ENCODE data around the gene PDE9A. TPM values are rescaled to one million over a fixed set of nuclear protein-coding genes. Genes with fewer than 3 reads are reported as not detected.

Gene PDE9A
- polyA plus RNA-seq, 1 experiment: 0.14 TPM

- no peak for DNase-seq (ENCODE audit: low read depth, low spot score)
- H3K27me3 ChIP-seq (ENCODE audit: control insufficient read depth, insufficient read depth, low read length): peaks cover 10% of the 10 kb centered on the region
- peaks cover 1% of the 10 kb centered on the region; the same call in 1 of the 2 replicates for H3K9me3 ChIP-seq (ENCODE audit: control insufficient read depth, insufficient read depth, low read length)
- TF ChIP-seq CTCF (IDR thresholded peaks at IDR 0.05; ENCODE audit: low read depth, low read length): no peak
- ChIA-PET CTCF (no interaction called here), POLR2A (no interaction called here)
- H3K27ac ChIP-seq (ENCODE audit: low read depth, low read length): no peak overlapping the region
- no peak overlapping the region for H3K4me3 ChIP-seq (ENCODE audit: low read depth, low read length)
Observed at GRCh38 chr21:42679319-42680057, 26.1 kb downstream of the PDE9A start.

- Histone ChIP-seq H3K27me3 (ENCODE audit: control insufficient read depth, insufficient read depth, low read length) (peaks cover 8% of the 10 kb centered on the region), H3K4me3 (ENCODE audit: low read depth, low read length) (no peak overlapping the region), H3K9me3 (ENCODE audit: control insufficient read depth, insufficient read depth, low read length) (peaks cover 4% of the 10 kb centered on the region; the same call in 1 of the 2 replicates), H3K27ac (ENCODE audit: low read depth, low read length) (no peak overlapping the region)
- POLR2A ChIA-PET: no interaction called here
- DNase-seq (ENCODE audit: low read depth, low spot score): no peak
- CTCF ChIA-PET: no interaction called here
- TF ChIP-seq CTCF (IDR thresholded peaks at IDR 0.05; ENCODE audit: low read depth, low read length): no peak
Observed at GRCh38 chr21:42680058-42680330, 26.6 kb downstream of the PDE9A start.

GRCh38 chr21:42680429-42680828, 27.0 kb downstream of the PDE9A start:
- ChIA-PET POLR2A (no interaction called here), CTCF (no interaction called here)
- no peak for DNase-seq (ENCODE audit: low read depth, low spot score)
- H3K9me3 ChIP-seq (ENCODE audit: control insufficient read depth, insufficient read depth, low read length): peaks cover 7% of the 10 kb centered on the region; the same call in 1 of the 2 replicates
- H3K4me3 ChIP-seq (ENCODE audit: low read depth, low read length): no peak overlapping the region
- TF ChIP-seq CTCF (IDR thresholded peaks at IDR 0.05; ENCODE audit: low read depth, low read length): no peak
- H3K27me3 ChIP-seq (ENCODE audit: control insufficient read depth, insufficient read depth, low read length): peaks cover 4% of the 10 kb centered on the region
- H3K27ac ChIP-seq (ENCODE audit: low read depth, low read length): no peak overlapping the region

GRCh38 chr21:42681296-42682206, 28.1 kb downstream of the PDE9A start:
- Histone ChIP-seq H3K27me3 (ENCODE audit: control insufficient read depth, insufficient read depth, low read length) (peaks cover 4% of the 10 kb centered on the region), H3K9me3 (ENCODE audit: control insufficient read depth, insufficient read depth, low read length) (peaks cover 15% of the 10 kb centered on the region), H3K27ac (ENCODE audit: low read depth, low read length) (no peak overlapping the region), H3K4me3 (ENCODE audit: low read depth, low read length) (no peak overlapping the region)
- ChIA-PET CTCF (no interaction called here), POLR2A (no interaction called here)
- TF ChIP-seq CTCF (IDR thresholded peaks at IDR 0.05; ENCODE audit: low read depth, low read length): no peak
- DNase-seq (ENCODE audit: low read depth, low spot score): no peak

GRCh38 chr21:42682661-42683210, 29.3 kb downstream of the PDE9A start:
- TF ChIP-seq CTCF (IDR thresholded peaks at IDR 0.05; ENCODE audit: low read depth, low read length): no peak
- DNase-seq (ENCODE audit: low read depth, low spot score): no peak
- ChIA-PET CTCF (no interaction called here), POLR2A (no interaction called here)
- peaks cover 4% of the 10 kb centered on the region for H3K27me3 ChIP-seq (ENCODE audit: control insufficient read depth, insufficient read depth, low read length)
- H3K4me3 ChIP-seq (ENCODE audit: low read depth, low read length): no peak overlapping the region
- peaks cover 16% of the 10 kb centered on the region for H3K9me3 ChIP-seq (ENCODE audit: control insufficient read depth, insufficient read depth, low read length)
- no peak overlapping the region for H3K27ac ChIP-seq (ENCODE audit: low read depth, low read length)
